Brain pericyte (primary cell): ENCODE results near the gene PET117.
A peak's percentile ranks its signal among the peaks of the same experiment; 100 is the strongest.
"Not testable (repeated sequence)": the region's sequence is repeated elsewhere in the genome, so short reads cannot be mapped to it uniquely, and the experiment has no call there.

ENCODE experiments used
- DNase-seq: peaks from one replicate; pipeline ENCODE4 v3.0.0-alpha.2; 2012; ENCODE audit warnings: low read depth, low spot score

PET117 gene

GRCh38 chr20:18156045-18156444 lies 18.4 kb downstream of the PET117 start:
- no peak for DNase-seq

GRCh38 chr20:18164356-18164755 lies 26.7 kb downstream of the PET117 start:
- DNase-seq, result no peak

- peak; percentile 55 for DNase-seq
These were observed 27.9 kb downstream of the PET117 start for GRCh38 chr20:18165553-18165952.

GRCh38 chr20:18166241-18166881 lies 28.7 kb downstream of the PET117 start:
- DNase-seq, result no peak

GRCh38 chr20:18166950-18167349 lies 29.3 kb downstream of the PET117 start:
- DNase-seq, result no peak

GRCh38 chr20:18172379-18172778 lies 34.7 kb downstream of the PET117 start:
- no peak for DNase-seq

GRCh38 chr20:18174906-18175683 lies 37.4 kb downstream of the PET117 start:
- no peak for DNase-seq

- DNase-seq, result no peak
These were observed 38.7 kb downstream of the PET117 start for GRCh38 chr20:18176318-18176785.

- DNase-seq, result not testable (repeated sequence)
These were observed 42.7 kb downstream of the PET117 start for GRCh38 chr20:18180366-18180765.

GRCh38 chr20:18180815-18181214 lies 43.2 kb downstream of the PET117 start:
- no peak for DNase-seq

GRCh38 chr20:18187020-18187419 lies 49.4 kb downstream of the PET117 start:
- DNase-seq, result no peak

GRCh38 chr20:18188434-18188833 lies 50.8 kb downstream of the PET117 start:
- DNase-seq, result no peak

GRCh38 chr20:18190338-18191233 lies 52.9 kb downstream of the PET117 start:
- DNase-seq, result no peak

GRCh38 chr20:18191306-18191705 lies 53.6 kb downstream of the PET117 start:
- no peak for DNase-seq
